HCT116 (cell line): ENCODE results near the gene CDH13. TPM values are rescaled to one million over a fixed set of nuclear protein-coding genes. Genes with fewer than 3 reads are reported as not detected.

Experiments used
- ATAC-seq: fragments of 200-7000 bp; cut with Tn5 transposase; 2 replicates; pipeline ENCODE4 v1.9.1; 2020; ENCODE audit warnings: mild to moderate bottlenecking, moderate library complexity
- BruUV-seq: library from RNA; stranded (reverse); fragments of 400-500 nt; replicated peaks from 2 replicates; lab custom pipeline; 2021; lab: Mats Ljungman, UMichigan
- CTCF ChIA-PET: fragments of 300-600 bp; sonication (Branson Sonifier 250); formaldehyde crosslinking; loops from one replicate; lab custom pipeline; 2021; ENCODE audit warnings: antibody characterized with exemption; lab: Charles Lee
- POLR2A ChIA-PET: fragments of 300-600, 350-600 bp; sonication (Branson Sonifier 250); formaldehyde crosslinking; loops from one replicate; lab custom pipeline; 2021; ENCODE audit warnings: antibody characterized with exemption; lab: Charles Lee
- RAD21 ChIA-PET, 2 experiments: fragments of 300-600 bp; sonication (Branson Sonifier 250); formaldehyde crosslinking; loops; one replicate each; lab custom pipeline; 2023; ENCODE audit warnings: low total read pairs in 2 of 2; ENCODE audit not compliant: uncharacterized antibody in 2 of 2, unreplicated experiment in 2 of 2, low non-redundant PET in 1 of 2; lab: Charles Lee
- DNase-seq: peaks from one replicate; pipeline ENCODE4 v3.0.0-alpha.2; 2010; ENCODE audit warnings: low read depth, low spot score
- H2AFZ ChIP-seq: fragments of 200-600 bp; shearing (Covaris generic), sonication (generic); 2 replicates; pipeline ENCODE4 v1.6.1; 2017; ENCODE audit warnings: low read depth, mixed run types, mixed read lengths, antibody characterized with exemption, low read length; ENCODE audit not compliant: poor library complexity, severe bottlenecking
- H3K27ac ChIP-seq: 2 replicates; pipeline ENCODE4 v1.5.1; 2012; ENCODE audit warnings: low read depth, low read length
- H3K27me3 ChIP-seq: fragments of 200-600 bp; sonication (generic); 2 replicates; pipeline ENCODE4 v1.6.1; 2016; ENCODE audit warnings: mixed run types, low read length, mixed read lengths; ENCODE audit not compliant: insufficient read depth
- H3K36me3 ChIP-seq, 2 experiments: fragments of 200-500 bp in 1 of 2; fragments of 200-600 bp in 1 of 2; sonication (Bioruptor generic) in 1 of 2; sonication (generic) in 1 of 2; 2 replicates each; pipeline versions ENCODE4 v1.5.1 to v1.6.1; 2014 to 2016; ENCODE audit warnings: low read length in 2 of 2, inconsistent platforms in 1 of 2, mixed read lengths in 1 of 2, mixed run types in 1 of 2; ENCODE audit not compliant: insufficient read depth in 2 of 2, control insufficient read depth in 1 of 2
- H3K4me1 ChIP-seq, 2 experiments: fragments of 200-600 bp in 1 of 2; sonication (generic) in 1 of 2; 2 replicates each; pipeline versions ENCODE4 v1.5.1 to v1.6.1; 2012 to 2017; ENCODE audit warnings: low read length in 2 of 2, inconsistent platforms in 1 of 2, mild to moderate bottlenecking in 1 of 2, mixed read lengths in 1 of 2, mixed run types in 1 of 2, moderate library complexity in 1 of 2; ENCODE audit not compliant: insufficient read depth in 2 of 2, control insufficient read depth in 1 of 2
- H3K4me2 ChIP-seq: fragments of 200-600 bp; sonication (generic); 2 replicates; pipeline ENCODE4 v1.6.1; 2017; ENCODE audit warnings: mixed run types, low read length, mixed read lengths
- H3K4me3 ChIP-seq, 2 experiments: fragments of 200-600 bp in 1 of 2; sonication (generic) in 1 of 2; replicated peaks in 1 of 2; 2 replicates each; pipeline ENCODE4 v1.5.1; 2011 to 2016; ENCODE audit warnings: low read length in 2 of 2, control low read depth in 1 of 2, low read depth in 1 of 2, mild to moderate bottlenecking in 1 of 2, mixed read lengths in 1 of 2, mixed run types in 1 of 2
- H3K79me2 ChIP-seq: fragments of 200-600 bp; sonication (generic); 2 replicates; pipeline ENCODE4 v1.6.1; 2017; ENCODE audit warnings: mild to moderate bottlenecking, mixed run types, low read length, moderate library complexity, mixed read lengths; ENCODE audit not compliant: insufficient read depth
- H3K9ac ChIP-seq: fragments of 200-600 bp; sonication (generic); 2 replicates; pipeline ENCODE4 v1.6.1; 2016; ENCODE audit warnings: low read length, mixed read lengths
- H3K9me2 ChIP-seq: fragments of 200-600 bp; sonication (generic), shearing (Covaris generic); 2 replicates; pipeline ENCODE4 v1.6.1; 2017; ENCODE audit warnings: mixed run types, mild to moderate bottlenecking, moderate library complexity; ENCODE audit not compliant: insufficient read depth
- H3K9me3 ChIP-seq, 2 experiments: fragments of 200-500 bp in 1 of 2; fragments of 200-600 bp in 1 of 2; sonication (Bioruptor generic) in 1 of 2; sonication (generic) in 1 of 2; 2 replicates each; pipeline ENCODE4 v1.6.1; 2014 to 2017; ENCODE audit warnings: low read length in 2 of 2, mixed read lengths in 2 of 2, inconsistent platforms in 1 of 2, low read depth in 1 of 2, mild to moderate bottlenecking in 1 of 2, mixed run types in 1 of 2, moderate library complexity in 1 of 2; ENCODE audit not compliant: control insufficient read depth in 1 of 2, insufficient read depth in 1 of 2
- H4K20me1 ChIP-seq: fragments of 200-600 bp; sonication (generic), shearing (Covaris generic); 2 replicates; pipeline ENCODE4 v1.6.1; 2017; ENCODE audit warnings: mixed run types, mild to moderate bottlenecking, moderate library complexity; ENCODE audit not compliant: insufficient read depth
- CBX3 ChIP-seq: IDR thresholded peaks from 2 replicates; pipeline ENCODE4 v1.6.1; 2012; ENCODE audit warnings: low read depth
- CEBPB ChIP-seq: IDR thresholded peaks from 2 replicates; pipeline ENCODE4 v1.6.1; 2012; ENCODE audit warnings: low read depth
- EGR1 ChIP-seq: IDR thresholded peaks from 2 replicates; pipeline ENCODE4 v1.6.1; 2012; ENCODE audit warnings: low read depth
- ELF1 ChIP-seq: IDR thresholded peaks from 2 replicates; pipeline ENCODE4 v1.6.1; 2012; ENCODE audit warnings: low read depth, borderline replicate concordance
- EZH2phosphoT487 ChIP-seq: fragments of 200-600 bp; IDR thresholded peaks from 2 replicates; pipeline ENCODE4 v1.6.1; 2018; ENCODE audit warnings: antibody characterized with exemption, borderline replicate concordance
- JUND ChIP-seq: IDR thresholded peaks from 2 replicates; pipeline ENCODE4 v1.6.1; 2012
- POLR2A ChIP-seq: IDR thresholded peaks from 2 replicates; pipeline ENCODE4 v1.7.0; 2011; ENCODE audit warnings: borderline replicate concordance; ENCODE audit not compliant: insufficient read depth, insufficient read length; ENCODE audit errors: extremely low read depth
- RAD21 ChIP-seq: IDR thresholded peaks from 2 replicates; pipeline ENCODE4 v1.6.1; 2012; ENCODE audit warnings: low read depth, mild to moderate bottlenecking
- SP1 ChIP-seq: IDR thresholded peaks from 2 replicates; pipeline ENCODE4 v1.6.1; 2012; ENCODE audit warnings: low read depth
- TCF7L2 ChIP-seq: IDR thresholded peaks from 2 replicates; pipeline ENCODE4 v1.7.0; 2011; ENCODE audit warnings: borderline replicate concordance, inconsistent platforms; ENCODE audit not compliant: insufficient read depth, insufficient read length; ENCODE audit errors: extremely low read depth
- ZFX ChIP-seq: fragments of 450-650 bp; IDR thresholded peaks from 2 replicates; pipeline ENCODE4 v1.6.1; 2017
- intact Hi-C: fragments of 100-400 bp; cut with micrococcal nuclease; formaldehyde crosslinking; loops from 2 replicates; pipeline ENCODE4 v1.10.0; 2022
- total RNA-seq: library from RNA; stranded (reverse); gene quantifications from one replicate; pipeline ENCODE4 v1.2.1, GENCODE V29; 2021; ENCODE audit not compliant: unreplicated experiment
- TF ChIP-seq, protein P1 (sequence below): IDR thresholded peaks from 2 replicates; pipeline ENCODE4 v1.6.1; 2012
- TF ChIP-seq, protein P2 (sequence below): IDR thresholded peaks from 2 replicates; pipeline ENCODE4 v1.6.1; 2011; ENCODE audit warnings: mild to moderate bottlenecking, low read length, moderate library complexity; ENCODE audit not compliant: insufficient replicate concordance; ENCODE audit errors: extremely low read depth
- TF ChIP-seq, protein P3 (sequence below), 3 experiments: fragments of 200-600 bp in 1 of 3; sonication (generic) in 1 of 3; IDR thresholded peaks in 2 of 3; conservative IDR thresholded peaks in 1 of 3; 2 replicates each; pipeline ENCODE4 v1.5.1; 2012 to 2017; ENCODE audit warnings: low read depth in 2 of 3, low read length in 2 of 3, antibody characterized with exemption in 1 of 3, borderline replicate concordance in 1 of 3, control low read depth in 1 of 3, mild to moderate bottlenecking in 1 of 3, mixed read lengths in 1 of 3, mixed run types in 1 of 3, moderate library complexity in 1 of 3; ENCODE audit not compliant: insufficient read depth in 1 of 3
- TF ChIP-seq, protein P4 (sequence below): IDR thresholded peaks from 2 replicates; pipeline ENCODE4 v1.6.1; 2012

CDH13 gene
- total RNA-seq, 1 experiment from 2014 or later = not detected

DNA sequence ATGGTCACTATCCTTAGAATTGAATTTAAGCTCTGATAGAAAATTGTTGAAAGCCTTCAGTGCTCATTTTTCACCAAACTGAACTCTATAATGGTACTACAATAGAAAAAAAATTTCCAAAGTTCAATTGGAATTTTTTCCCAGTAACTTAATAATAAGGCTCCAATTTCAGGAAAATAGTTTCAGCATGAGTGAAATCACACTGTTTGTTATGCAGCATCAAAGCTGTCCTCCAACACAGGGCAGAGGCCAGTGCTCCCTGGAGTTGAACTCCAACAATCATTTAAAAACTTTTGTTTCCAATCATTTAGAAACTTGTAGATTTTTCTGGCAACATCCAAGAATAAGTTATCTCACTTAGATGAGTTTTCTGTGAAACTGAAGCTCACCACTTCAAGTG lies 1077.9 kb downstream of the CDH13 start:
- BruUV-seq = no TSS peak
- ATAC-seq (no peak), DNase-seq (no peak)
- intact Hi-C loops = no loop called here
- Histone ChIP-seq H3K4me3 (no peak overlapping the region), H3K9me3 (no peaks in the 10 kb centered on the region), H3K4me2 (no peak overlapping the region), H3K9me2 (no peaks in the 10 kb centered on the region), H2AFZ (no peak overlapping the region), H3K9ac (no peak overlapping the region), H3K27ac (no peak overlapping the region), H4K20me1 (no peaks in the 10 kb centered on the region), H3K36me3 (no peaks in the 10 kb centered on the region), H3K27me3 (peaks cover 33% of the 10 kb centered on the region), H3K79me2 (no peaks in the 10 kb centered on the region), H3K4me1 (no peaks in the 10 kb centered on the region)
- ChIA-PET POLR2A (no interaction called here), CTCF (no interaction called here), RAD21 (no interaction called here)
- TF ChIP-seq CEBPB = no peak

DNA sequence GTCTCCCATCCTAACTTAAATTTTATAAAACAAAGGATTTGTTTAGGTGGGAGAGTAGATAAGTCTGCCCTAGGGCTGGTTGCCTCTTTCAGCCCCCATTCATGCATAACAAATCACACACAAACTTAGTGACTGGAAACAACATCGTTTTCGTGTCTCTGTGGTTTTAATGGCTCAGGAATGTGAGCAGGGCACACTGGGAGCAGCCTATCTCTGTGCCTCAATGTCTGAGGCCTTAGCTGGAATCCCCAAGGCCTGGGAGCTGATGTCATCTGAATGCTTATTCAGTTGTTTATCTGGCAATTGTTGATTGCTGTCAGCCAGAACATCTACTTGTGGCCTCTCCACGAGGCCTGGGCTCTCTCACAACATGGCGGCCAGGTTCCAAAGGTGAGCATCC lies 1079.1 kb downstream of the CDH13 start:
- Histone ChIP-seq H4K20me1 (no peaks in the 10 kb centered on the region), H3K9me3 (no peaks in the 10 kb centered on the region), H3K4me3 (no peak overlapping the region), H3K27me3 (peaks cover 34% of the 10 kb centered on the region), H3K4me2 (no peak overlapping the region), H3K9ac (no peak overlapping the region), H3K9me2 (no peaks in the 10 kb centered on the region), H3K79me2 (no peaks in the 10 kb centered on the region), H3K36me3 (no peaks in the 10 kb centered on the region), H3K27ac (no peak overlapping the region), H3K4me1 (no peaks in the 10 kb centered on the region), H2AFZ (no peak overlapping the region)
- POLR2A ChIA-PET = no interaction called here
- CTCF ChIA-PET = no interaction called here
- RAD21 ChIA-PET = no interaction called here
- BruUV-seq = no TSS peak
- DNase-seq = no peak
- no peak for ATAC-seq
- intact Hi-C loops = no loop called here
- TF ChIP-seq, protein P1, sequence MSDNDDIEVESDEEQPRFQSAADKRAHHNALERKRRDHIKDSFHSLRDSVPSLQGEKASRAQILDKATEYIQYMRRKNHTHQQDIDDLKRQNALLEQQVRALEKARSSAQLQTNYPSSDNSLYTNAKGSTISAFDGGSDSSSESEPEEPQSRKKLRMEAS = no peak
- TF ChIP-seq POLR2A (no peak), EGR1 (no peak), RAD21 (no peak), TCF7L2 (no peak), SP1 (no peak), CBX3 (no peak), CEBPB (no peak), ZFX (no peak), EZH2phosphoT487 (no peak), JUND (no peak), ELF1 (no peak)
- TF ChIP-seq, protein P2, sequence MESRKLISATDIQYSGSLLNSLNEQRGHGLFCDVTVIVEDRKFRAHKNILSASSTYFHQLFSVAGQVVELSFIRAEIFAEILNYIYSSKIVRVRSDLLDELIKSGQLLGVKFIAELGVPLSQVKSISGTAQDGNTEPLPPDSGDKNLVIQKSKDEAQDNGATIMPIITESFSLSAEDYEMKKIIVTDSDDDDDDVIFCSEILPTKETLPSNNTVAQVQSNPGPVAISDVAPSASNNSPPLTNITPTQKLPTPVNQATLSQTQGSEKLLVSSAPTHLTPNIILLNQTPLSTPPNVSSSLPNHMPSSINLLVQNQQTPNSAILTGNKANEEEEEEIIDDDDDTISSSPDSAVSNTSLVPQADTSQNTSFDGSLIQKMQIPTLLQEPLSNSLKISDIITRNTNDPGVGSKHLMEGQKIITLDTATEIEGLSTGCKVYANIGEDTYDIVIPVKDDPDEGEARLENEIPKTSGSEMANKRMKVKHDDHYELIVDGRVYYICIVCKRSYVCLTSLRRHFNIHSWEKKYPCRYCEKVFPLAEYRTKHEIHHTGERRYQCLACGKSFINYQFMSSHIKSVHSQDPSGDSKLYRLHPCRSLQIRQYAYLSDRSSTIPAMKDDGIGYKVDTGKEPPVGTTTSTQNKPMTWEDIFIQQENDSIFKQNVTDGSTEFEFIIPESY = no peak
- TF ChIP-seq, protein P3, sequence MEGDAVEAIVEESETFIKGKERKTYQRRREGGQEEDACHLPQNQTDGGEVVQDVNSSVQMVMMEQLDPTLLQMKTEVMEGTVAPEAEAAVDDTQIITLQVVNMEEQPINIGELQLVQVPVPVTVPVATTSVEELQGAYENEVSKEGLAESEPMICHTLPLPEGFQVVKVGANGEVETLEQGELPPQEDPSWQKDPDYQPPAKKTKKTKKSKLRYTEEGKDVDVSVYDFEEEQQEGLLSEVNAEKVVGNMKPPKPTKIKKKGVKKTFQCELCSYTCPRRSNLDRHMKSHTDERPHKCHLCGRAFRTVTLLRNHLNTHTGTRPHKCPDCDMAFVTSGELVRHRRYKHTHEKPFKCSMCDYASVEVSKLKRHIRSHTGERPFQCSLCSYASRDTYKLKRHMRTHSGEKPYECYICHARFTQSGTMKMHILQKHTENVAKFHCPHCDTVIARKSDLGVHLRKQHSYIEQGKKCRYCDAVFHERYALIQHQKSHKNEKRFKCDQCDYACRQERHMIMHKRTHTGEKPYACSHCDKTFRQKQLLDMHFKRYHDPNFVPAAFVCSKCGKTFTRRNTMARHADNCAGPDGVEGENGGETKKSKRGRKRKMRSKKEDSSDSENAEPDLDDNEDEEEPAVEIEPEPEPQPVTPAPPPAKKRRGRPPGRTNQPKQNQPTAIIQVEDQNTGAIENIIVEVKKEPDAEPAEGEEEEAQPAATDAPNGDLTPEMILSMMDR (IDR thresholded peaks at IDR 0.05 in 2 of 3, conservative IDR thresholded peaks at IDR 0.05 in 1 of 3; ENCODE audit: borderline replicate concordance in 1 of 3, insufficient read depth in 1 of 3, low read depth in 2 of 3, low read length in 2 of 3) = no peak
- TF ChIP-seq, protein P4, sequence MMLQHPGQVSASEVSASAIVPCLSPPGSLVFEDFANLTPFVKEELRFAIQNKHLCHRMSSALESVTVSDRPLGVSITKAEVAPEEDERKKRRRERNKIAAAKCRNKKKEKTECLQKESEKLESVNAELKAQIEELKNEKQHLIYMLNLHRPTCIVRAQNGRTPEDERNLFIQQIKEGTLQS = no peak
